DMS153 treated with DMSO at 0.1 percent for 48 hours (cell line): ENCODE data around the gene CFAP92.
"Not testable (repeated sequence)": the region's sequence is repeated elsewhere in the genome, so short reads cannot be mapped to it uniquely, and the experiment has no call there.

Source experiments
- DNase-seq: peaks from one replicate; lab custom pipeline; 2025; ENCODE audit not compliant: unreplicated experiment; lab: John Stamatoyannopoulos, UW

CFAP92 gene

GRCh38 chr3:128940252-128940651, 53.6 kb downstream of the CFAP92 start:
- DNase-seq: no peak

DNA sequence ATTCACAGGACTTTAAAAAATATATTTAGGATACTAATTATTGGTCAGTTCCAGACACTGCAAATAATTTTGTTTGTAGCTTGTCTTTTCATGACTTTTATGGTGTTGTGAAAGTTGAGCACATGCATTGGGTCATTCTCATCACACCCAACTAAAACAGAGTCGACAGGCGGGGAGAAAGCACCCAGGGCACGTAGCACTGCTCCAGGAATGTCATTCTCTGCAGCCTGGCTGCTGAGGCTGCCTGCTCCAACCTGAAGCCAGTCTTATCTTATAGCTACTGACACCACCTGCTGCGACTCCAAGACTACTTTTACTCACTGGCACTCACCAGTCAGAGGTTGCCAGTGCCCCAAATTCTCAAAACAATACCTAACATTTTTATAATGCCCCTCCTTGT, 57.5 kb downstream of the CFAP92 start:
- no peak for DNase-seq

DNA sequence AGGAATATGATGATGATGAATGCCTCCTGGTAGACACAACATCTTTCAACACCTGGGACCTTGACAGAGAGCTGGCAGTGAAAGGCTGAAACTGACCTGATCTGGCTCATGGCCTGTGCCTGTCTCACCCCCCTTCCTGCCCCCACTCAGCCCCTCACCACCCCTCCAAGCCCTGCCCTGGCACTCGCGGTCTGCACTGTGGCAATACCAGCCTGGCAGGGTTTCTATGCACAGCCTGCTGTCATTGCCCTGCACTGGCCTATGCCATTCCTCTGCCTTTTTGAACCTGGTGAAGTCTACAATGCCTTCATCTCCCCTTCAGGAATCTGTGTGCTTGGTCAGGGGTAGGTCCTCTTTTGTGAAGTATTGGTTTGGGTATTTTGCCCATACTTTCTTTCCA, 58.0 kb downstream of the CFAP92 start:
- DNase-seq: no peak

DNA sequence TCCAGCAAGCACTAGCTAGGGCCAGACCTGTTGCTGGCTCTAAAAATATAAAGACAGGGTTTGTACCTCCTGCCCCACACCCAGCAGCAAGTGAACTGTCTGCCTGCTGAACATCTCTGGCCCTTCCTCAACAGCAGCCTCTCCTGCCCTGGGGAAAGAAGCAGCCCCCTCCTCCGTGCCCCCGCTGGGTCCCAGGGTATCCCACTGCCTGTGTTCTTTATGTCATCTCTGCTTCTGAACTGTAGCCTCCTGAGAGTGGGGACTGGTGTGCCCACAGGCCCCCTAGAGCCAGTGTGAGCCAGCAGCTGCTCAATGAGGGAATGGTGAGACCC, 60.0 kb downstream of the CFAP92 start:
- no peak for DNase-seq

DNA sequence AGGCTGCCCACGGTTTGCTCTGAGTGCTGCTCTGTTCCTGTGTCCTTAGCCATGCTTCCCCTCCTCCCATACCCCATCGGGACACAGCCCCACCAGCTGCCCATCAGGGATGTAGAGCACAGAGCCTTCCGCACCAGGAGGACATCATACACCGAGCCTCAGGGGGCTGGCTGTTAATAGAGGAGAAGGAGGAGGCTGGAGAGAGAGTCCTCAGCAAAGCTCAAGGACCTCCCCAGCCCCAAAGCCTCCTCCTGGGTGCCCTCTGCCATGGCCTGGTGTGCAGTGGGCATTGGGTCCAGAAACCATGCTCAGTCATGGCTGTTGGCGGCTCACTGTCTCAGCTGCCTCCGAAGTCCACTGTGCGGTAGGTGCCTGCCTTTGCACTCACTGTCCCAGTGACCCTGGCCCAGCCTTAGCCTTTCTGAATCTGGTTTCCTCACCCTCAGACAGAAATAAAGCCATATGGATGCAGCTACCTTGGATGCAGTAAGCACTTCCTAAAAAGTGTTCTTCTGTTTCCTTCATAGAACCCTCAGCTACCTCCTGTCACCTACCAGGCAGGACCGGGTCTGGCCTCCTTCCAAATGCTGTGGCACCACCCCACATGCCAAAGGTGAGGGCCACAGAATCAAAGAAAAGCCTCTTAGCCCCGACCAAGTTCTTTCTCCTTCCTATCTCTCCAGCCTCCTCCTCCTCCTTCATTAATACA, 60.5 kb downstream of the CFAP92 start:
- no peak for DNase-seq

DNA sequence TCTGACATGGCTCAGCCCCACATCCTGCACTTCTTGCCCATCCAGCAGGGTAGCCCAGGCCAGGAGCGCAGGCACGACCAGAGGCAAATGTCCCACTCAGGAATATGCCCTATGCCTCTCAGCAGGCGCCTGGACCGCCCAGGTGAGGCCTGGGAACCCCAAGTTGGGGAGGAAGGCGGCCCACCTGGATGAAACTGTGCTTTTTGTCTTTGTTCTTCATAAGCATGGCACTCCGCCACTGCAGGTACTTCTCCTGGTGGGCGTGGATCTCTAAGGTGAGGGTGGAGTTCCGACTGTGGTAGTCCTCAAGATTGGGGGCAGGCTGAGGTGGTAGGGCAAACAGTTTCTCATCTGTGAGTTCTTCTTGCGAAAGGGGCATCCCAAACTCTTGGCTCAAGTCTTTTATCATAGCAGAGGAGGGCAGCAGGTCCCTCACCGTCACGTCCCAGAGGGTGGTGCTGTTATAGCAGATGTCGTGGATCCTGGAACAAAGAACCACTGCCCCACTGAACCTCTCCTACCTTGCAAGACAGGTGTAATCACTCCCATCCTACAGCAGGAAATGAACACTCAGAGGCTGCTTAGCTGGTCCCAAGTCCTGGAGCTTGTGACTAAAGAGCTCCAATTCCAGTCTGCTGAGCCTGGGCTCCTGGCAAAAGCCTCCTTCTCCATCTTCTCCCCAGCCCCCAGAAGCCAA, 61.2 kb downstream of the CFAP92 start:
- DNase-seq: no peak

- no peak for DNase-seq
Observed at GRCh38 chr3:128931046-128931445, 62.8 kb downstream of the CFAP92 start.

- DNase-seq: no peak
Observed at GRCh38 chr3:128929364-128929763, 64.5 kb downstream of the CFAP92 start.

- DNase-seq: not testable (repeated sequence)
Observed at GRCh38 chr3:128923986-128924385, 69.9 kb downstream of the CFAP92 start.

- DNase-seq: no peak
Observed at GRCh38 chr3:128923576-128923975, 70.3 kb downstream of the CFAP92 start.

- DNase-seq: no peak
Observed at GRCh38 chr3:128922804-128923459, 70.9 kb downstream of the CFAP92 start.

- no peak for DNase-seq
Observed at GRCh38 chr3:128919988-128920387, 73.9 kb downstream of the CFAP92 start.

DNA sequence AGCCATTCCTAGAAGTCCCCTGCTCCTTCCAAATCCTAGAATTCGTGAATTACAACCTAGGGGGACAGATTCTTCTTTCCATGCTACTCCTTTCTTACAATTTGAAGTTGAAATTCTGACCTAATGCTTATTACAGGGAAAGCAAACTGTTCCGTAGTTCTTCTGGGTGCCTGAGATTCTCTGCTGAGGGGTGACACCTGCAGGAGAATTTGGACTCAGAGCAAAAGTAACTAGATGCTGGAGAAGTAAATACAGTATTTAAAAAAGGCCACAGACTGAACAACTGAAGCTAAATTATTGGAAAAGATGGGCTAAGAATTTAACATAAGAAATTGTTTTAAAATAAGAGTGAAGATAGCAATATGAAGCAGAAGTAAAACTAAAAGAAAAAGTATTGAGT, 76.6 kb downstream of the CFAP92 start:
- no peak for DNase-seq

DNA sequence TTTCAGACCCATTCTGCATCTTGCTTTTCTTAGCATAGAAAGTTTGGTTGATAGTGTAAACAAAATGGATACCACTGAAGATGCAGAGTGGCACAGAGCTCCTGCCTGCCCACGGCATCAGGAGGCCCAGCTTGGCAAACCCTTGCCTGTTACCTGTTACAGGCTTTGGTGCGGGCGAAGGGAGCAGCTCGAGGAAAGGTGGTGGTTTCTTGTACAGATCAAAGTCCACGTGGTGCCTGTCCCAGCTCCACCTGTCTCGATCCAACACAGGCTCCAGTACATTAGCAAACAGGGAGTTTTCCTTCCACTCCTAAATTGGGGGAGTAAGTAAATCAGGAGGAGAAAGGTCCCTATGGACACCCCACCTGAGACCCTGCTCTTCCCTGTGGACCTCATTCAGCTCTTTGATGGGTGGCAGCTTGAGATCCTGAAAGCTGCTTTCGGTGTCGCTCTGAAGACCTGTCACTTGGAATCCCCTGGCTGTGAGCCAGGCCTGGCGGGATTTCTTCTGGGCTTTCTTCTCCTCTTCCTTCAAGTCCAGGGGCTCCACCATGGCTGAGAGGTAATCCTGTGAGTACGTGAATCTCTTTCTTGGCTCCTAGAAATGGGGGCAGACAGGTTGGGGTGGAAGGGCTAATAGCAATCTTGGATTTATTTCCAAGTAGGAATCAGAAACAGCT, 78.8 kb downstream of the CFAP92 start:
- DNase-seq: no peak

GRCh38 chr3:128911911-128912310, 82.0 kb downstream of the CFAP92 start:
- no peak for DNase-seq

DNA sequence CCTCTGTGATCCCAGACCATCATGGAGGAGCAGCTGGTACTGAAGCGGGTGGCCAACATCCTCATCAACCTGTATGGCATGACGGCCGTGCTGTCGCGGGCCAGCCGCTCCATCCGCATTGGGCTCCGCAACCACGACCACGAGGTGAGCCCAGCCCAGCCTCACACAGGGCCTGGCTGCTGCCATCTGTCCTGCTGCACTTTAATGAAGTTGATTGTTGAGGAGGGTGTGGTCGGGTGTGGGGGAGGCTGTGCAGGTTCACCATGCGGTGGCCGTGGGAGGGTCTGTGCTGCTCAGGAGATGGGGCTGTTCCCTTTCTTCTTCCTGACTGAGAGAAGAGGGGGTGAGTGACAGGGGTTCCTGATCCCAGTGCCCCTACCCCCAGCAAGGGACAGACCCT, 83.9 kb downstream of the CFAP92 start:
- no peak for DNase-seq

- DNase-seq: no peak
Observed at GRCh38 chr3:128908951-128909350, 84.9 kb downstream of the CFAP92 start.

DNA sequence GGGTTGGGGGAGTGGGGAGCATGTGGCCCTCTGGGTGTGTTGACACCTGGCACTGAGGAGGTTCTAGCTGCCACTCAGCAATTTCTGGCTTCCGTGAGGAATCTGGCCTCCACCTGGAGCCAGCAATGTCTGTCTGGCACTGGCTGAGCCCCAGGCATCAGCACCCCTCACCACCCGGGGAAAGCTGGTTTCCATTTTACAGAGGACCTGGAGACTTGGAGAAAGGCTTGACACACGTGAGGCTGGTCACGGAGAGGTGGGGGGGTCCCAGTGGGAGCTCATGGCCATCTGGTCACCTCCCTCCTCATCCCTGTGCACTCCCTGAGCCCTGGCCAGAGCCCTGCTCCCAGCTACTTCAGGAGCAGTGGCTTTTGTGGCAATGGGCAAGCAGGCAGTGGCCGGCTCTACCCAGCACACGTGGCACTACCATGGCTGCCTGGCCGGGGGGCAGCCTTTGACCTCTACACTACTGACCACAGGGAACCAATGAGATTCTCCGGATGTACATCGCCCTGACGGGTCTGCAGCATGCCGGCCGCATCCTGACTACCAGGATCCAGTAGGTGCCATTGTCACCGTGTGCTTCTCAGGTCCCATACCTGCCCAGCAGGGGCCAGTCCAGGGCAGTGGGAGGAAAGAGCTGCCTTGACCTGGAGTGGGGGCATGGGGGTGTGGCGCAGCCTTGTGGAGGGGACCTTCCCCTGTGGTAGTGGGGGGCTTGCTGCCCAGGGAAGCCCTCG, 86.0 kb downstream of the CFAP92 start:
- no peak for DNase-seq

DNA sequence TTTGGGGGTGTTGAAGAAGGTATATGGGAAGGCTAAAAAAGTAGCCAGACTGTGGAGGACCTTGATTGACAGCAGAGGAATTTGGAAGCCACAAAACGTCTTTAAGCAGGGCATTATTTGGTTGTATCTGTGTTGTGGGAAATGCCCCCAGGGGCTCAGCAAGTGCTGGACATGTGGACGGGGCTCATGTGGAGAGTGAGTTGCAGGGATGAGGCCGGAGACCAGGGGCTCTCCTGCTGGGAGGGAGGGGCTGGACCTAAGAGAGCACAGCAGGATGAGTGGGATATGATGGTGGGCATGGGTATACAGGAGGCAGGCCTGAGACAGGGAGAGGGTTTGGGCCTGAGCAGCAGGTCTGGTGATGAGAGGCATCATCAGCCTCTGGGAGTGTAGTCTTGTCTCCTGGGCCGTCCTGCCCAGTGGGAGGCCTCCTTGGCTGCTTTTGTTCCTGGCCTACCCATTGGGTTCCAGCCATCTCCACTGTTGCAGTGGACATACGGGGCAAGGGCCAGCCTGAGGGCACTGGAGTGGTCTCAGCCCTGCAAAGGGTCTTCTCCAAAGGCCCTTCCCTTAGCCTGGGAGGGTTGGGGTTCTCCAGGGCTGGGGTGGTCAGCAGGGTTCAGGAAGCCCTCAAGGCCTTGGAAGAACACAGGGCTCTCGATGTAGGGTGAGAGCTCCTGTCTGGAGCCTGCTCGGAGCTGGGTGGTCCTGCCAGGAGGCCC, 86.9 kb downstream of the CFAP92 start:
- DNase-seq: no peak

DNA sequence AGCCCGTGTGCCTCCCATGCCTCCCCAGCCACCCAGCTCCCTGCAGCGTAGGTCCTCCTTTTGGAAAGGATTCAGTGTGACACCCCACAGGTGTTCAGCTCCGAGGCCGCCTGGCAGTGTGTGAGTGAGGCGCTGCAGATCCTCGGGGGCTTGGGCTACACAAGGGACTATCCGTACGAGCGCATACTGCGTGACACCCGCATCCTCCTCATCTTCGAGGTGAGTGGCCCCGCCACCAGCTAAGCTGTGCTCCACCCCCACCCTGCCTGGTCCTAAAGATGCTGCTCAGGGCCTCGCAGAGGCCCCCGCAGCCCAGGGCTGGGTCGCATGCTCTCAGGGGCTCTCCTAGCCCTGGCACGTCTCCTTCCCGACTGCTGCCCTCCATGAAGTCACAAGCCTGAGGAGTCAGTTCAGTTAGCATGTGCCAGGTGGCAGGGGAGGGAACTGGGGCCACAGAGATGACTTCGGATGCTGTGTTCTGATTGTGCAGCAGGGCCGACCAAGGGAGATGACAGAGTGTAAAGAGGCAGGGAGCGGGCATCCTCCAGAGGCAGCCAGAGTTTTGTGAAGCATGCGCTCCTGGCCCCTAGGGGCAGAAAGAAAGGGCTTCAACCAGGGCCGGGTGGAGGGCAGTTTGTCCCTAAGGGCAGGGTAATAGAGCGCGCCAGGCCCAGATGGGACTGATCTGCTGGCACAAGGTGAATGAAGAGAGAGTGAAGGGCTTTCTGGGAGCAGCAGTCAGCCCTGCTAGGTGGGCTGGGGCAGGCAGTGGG, 87.7 kb downstream of the CFAP92 start:
- no peak for DNase-seq
